Activated naive CD8-positive, alpha-beta T cell treated with anti-CD3 and anti-CD28 coated beads, Interleukin-2, amount 50 U/mL, for 24 hours (primary cell): ENCODE measurements around the gene KRTAP5-7.
"Not testable (repeated sequence)": the region's sequence is repeated elsewhere in the genome, so short reads cannot be mapped to it uniquely, and the experiment has no call there.

Source experiments
- ATAC-seq: fragments of 150-1000 bp; cut with Tn5 transposase; one replicate; pipeline ENCODE4 v1.10.0; 2021
- DNase-seq: peaks from one replicate; pipeline ENCODE4 v3.0.0; 2021
- H3K27ac Mint-ChIP-seq: one replicate; pipeline ENCODE4 v1.8.0; 2021; ENCODE audit warnings: mild to moderate bottlenecking, mixed read lengths
- H3K27me3 Mint-ChIP-seq: one replicate; pipeline ENCODE4 v1.8.0; 2021; ENCODE audit warnings: mixed read lengths
- H3K36me3 Mint-ChIP-seq: one replicate; pipeline ENCODE4 v1.8.0; 2021; ENCODE audit warnings: low read depth, mixed read lengths
- H3K4me1 Mint-ChIP-seq: one replicate; pipeline ENCODE4 v1.8.0; 2021; ENCODE audit warnings: mixed read lengths
- H3K4me3 Mint-ChIP-seq: one replicate; pipeline ENCODE4 v1.8.0; 2021; ENCODE audit warnings: mild to moderate bottlenecking, moderate library complexity, mixed read lengths
- H3K9me3 Mint-ChIP-seq: one replicate; pipeline ENCODE4 v1.8.0; 2021; ENCODE audit warnings: mixed read lengths

The KRTAP5-7 gene

GRCh38 chr11:71535825-71536224 is 8.8 kb downstream of the KRTAP5-7 start:
- Mint-ChIP-seq H3K4me1 (peaks cover 3% of the 10 kb centered on the region), H3K27ac (no peak overlapping the region), H3K9me3 (peaks cover 7% of the 10 kb centered on the region), H3K36me3 (peaks cover 4% of the 10 kb centered on the region), H3K27me3 (peaks cover 2% of the 10 kb centered on the region), H3K4me3 (no peak overlapping the region)
- no peak for DNase-seq
- ATAC-seq: no peak

- no peak for ATAC-seq
- H3K36me3 Mint-ChIP-seq: peaks cover 4% of the 10 kb centered on the region
- H3K4me1 Mint-ChIP-seq: peaks cover 6% of the 10 kb centered on the region
These were observed 10.5 kb downstream of the KRTAP5-7 start for GRCh38 chr11:71537537-71537936.

GRCh38 chr11:71537977-71538665 is 11.1 kb downstream of the KRTAP5-7 start, which contains the start of gene KRTAP5-8:
Gene KRTAP5-8 (plus strand): TSS chr11:71538025. CDS start chr11:71538056, 31 bp downstream.
- H3K27ac Mint-ChIP-seq, ATAC-seq, H3K27me3 Mint-ChIP-seq, DNase-seq, H3K36me3 Mint-ChIP-seq, H3K4me3 Mint-ChIP-seq: not testable (repeated sequence)
- Mint-ChIP-seq H3K9me3 (peaks cover 15% of the 10 kb centered on the region), H3K4me1 (peaks cover 10% of the 10 kb centered on the region)

More at GRCh38 chr11:71537537-71537936, 10.5 kb downstream of the KRTAP5-7 start:
- H3K9me3 Mint-ChIP-seq: peaks cover 15% of the 10 kb centered on the region
- H3K27ac Mint-ChIP-seq: no peak overlapping the region
- H3K4me3 Mint-ChIP-seq: no peak overlapping the region
- peaks cover 2% of the 10 kb centered on the region for H3K27me3 Mint-ChIP-seq
- DNase-seq: no peak

GRCh38 chr11:71538666-71538990 is 11.6 kb downstream of the KRTAP5-7 start:
- peaks cover 15% of the 10 kb centered on the region for H3K9me3 Mint-ChIP-seq
- no peak overlapping the region for H3K27ac Mint-ChIP-seq
- ATAC-seq (no peak), DNase-seq (no peak)
- no peak overlapping the region for H3K4me3 Mint-ChIP-seq
- H3K4me1 Mint-ChIP-seq: peaks cover 15% of the 10 kb centered on the region
- H3K27me3 Mint-ChIP-seq: peaks cover 2% of the 10 kb centered on the region
- peaks cover 4% of the 10 kb centered on the region for H3K36me3 Mint-ChIP-seq

- Mint-ChIP-seq H3K36me3 (peaks cover 4% of the 10 kb centered on the region), H3K9me3 (peaks cover 15% of the 10 kb centered on the region), H3K27ac (no peak overlapping the region), H3K4me1 (peaks cover 19% of the 10 kb centered on the region), H3K4me3 (no peak overlapping the region), H3K27me3 (peaks cover 2% of the 10 kb centered on the region)
- DNase-seq (no peak), ATAC-seq (no peak)
These were observed 11.9 kb downstream of the KRTAP5-7 start for GRCh38 chr11:71539017-71539416.

GRCh38 chr11:71539971-71540370 is 12.9 kb downstream of the KRTAP5-7 start:
- ATAC-seq, H3K27ac Mint-ChIP-seq, DNase-seq, H3K36me3 Mint-ChIP-seq, H3K4me3 Mint-ChIP-seq, H3K27me3 Mint-ChIP-seq: not testable (repeated sequence)
- Mint-ChIP-seq H3K4me1 (peaks cover 25% of the 10 kb centered on the region), H3K9me3 (peaks cover 15% of the 10 kb centered on the region)

- not testable (repeated sequence) for H3K4me3 Mint-ChIP-seq, ATAC-seq, H3K27ac Mint-ChIP-seq, DNase-seq, H3K36me3 Mint-ChIP-seq, H3K27me3 Mint-ChIP-seq
- H3K4me1 Mint-ChIP-seq: peaks cover 25% of the 10 kb centered on the region
- H3K9me3 Mint-ChIP-seq: peaks cover 15% of the 10 kb centered on the region
These were observed 13.6 kb downstream of the KRTAP5-7 start for GRCh38 chr11:71540521-71541304.

- H3K27me3 Mint-ChIP-seq: peaks cover 7% of the 10 kb centered on the region
These were observed 15.3 kb downstream of the KRTAP5-7 start for GRCh38 chr11:71542382-71542781.

GRCh38 chr11:71542879-71543777 is 16.1 kb downstream of the KRTAP5-7 start:
- Mint-ChIP-seq H3K9me3 (peaks cover 15% of the 10 kb centered on the region), H3K36me3 (peaks cover 4% of the 10 kb centered on the region), H3K27ac (no peak overlapping the region), H3K4me3 (no peak overlapping the region), H3K27me3 (peaks cover 7% of the 10 kb centered on the region), H3K4me1 (peaks cover 25% of the 10 kb centered on the region)
- ATAC-seq: peak; percentile 72
- DNase-seq: peak; percentile 26

More at GRCh38 chr11:71542382-71542781, 15.3 kb downstream of the KRTAP5-7 start:
- Mint-ChIP-seq H3K36me3 (peaks cover 4% of the 10 kb centered on the region), H3K4me1 (peaks cover 25% of the 10 kb centered on the region), H3K4me3 (no peak overlapping the region), H3K27ac (no peak overlapping the region), H3K9me3 (peaks cover 15% of the 10 kb centered on the region)
- DNase-seq: no peak
- no peak for ATAC-seq

GRCh38 chr11:71543866-71544265 is 16.8 kb downstream of the KRTAP5-7 start:
- H3K27ac Mint-ChIP-seq: no peak overlapping the region
- peaks cover 4% of the 10 kb centered on the region for H3K36me3 Mint-ChIP-seq
- ATAC-seq (no peak), DNase-seq (peak; percentile 8)
- H3K9me3 Mint-ChIP-seq: peaks cover 15% of the 10 kb centered on the region
- H3K4me3 Mint-ChIP-seq: no peak overlapping the region
- H3K27me3 Mint-ChIP-seq: peaks cover 10% of the 10 kb centered on the region
- peaks cover 25% of the 10 kb centered on the region for H3K4me1 Mint-ChIP-seq

- no peak overlapping the region for H3K4me3 Mint-ChIP-seq
- H3K36me3 Mint-ChIP-seq: peaks cover 4% of the 10 kb centered on the region
- peaks cover 11% of the 10 kb centered on the region for H3K9me3 Mint-ChIP-seq
- H3K4me1 Mint-ChIP-seq: peaks cover 25% of the 10 kb centered on the region
- ATAC-seq: no peak
- no peak overlapping the region for H3K27ac Mint-ChIP-seq
- DNase-seq: no peak
- peaks cover 15% of the 10 kb centered on the region for H3K27me3 Mint-ChIP-seq
These were observed 17.6 kb downstream of the KRTAP5-7 start for GRCh38 chr11:71544525-71545214.

GRCh38 chr11:71545405-71545966 is 18.4 kb downstream of the KRTAP5-7 start:
- H3K4me1 Mint-ChIP-seq: peaks cover 25% of the 10 kb centered on the region
- H3K4me3 Mint-ChIP-seq: no peak overlapping the region
- H3K27me3 Mint-ChIP-seq: peaks cover 20% of the 10 kb centered on the region
- H3K9me3 Mint-ChIP-seq: peaks cover 11% of the 10 kb centered on the region
- ATAC-seq (no peak), DNase-seq (no peak)
- H3K27ac Mint-ChIP-seq: no peak overlapping the region
- peaks cover 3% of the 10 kb centered on the region for H3K36me3 Mint-ChIP-seq

- no peak for ATAC-seq
- no peak within 1 kb of the TSS for H3K4me3 Mint-ChIP-seq
- H3K27me3 Mint-ChIP-seq: peaks cover 21% of the 10 kb centered on the region
- no peak for DNase-seq
- H3K36me3 Mint-ChIP-seq: no peaks in the 10 kb centered on the region
- H3K4me1 Mint-ChIP-seq: peaks cover 24% of the 10 kb centered on the region
- no peak within 1 kb of the TSS for H3K27ac Mint-ChIP-seq
- no peaks in the 10 kb centered on the region for H3K9me3 Mint-ChIP-seq
These were observed 21.1 kb downstream of the KRTAP5-7 start, which contains the start of gene KRTAP5-9 for GRCh38 chr11:71548120-71548519. Gene KRTAP5-9 (plus strand): TSS chr11:71548420. CDS start chr11:71548658, 238 bp downstream.
